Heart left ventricle (tissue), 16 donors: ENCODE measurements around the gene DACT2. TPM values are rescaled to one million over a fixed set of nuclear protein-coding genes. Genes with fewer than 3 reads are reported as not detected.

Source experiments
- ATAC-seq, 4 donors: fragments of 200-7000 bp; cut with Tn5 transposase; one replicate each; pipeline ENCODE4 v1.9.1; 2020 to 2022; ENCODE audit warnings: moderate library complexity in 4 of 4, mild to moderate bottlenecking in 3 of 4, moderate number of reproducible peaks in 1 of 4
- DNase-seq, 5 donors: peaks; one replicate each; pipeline ENCODE4 v3.0.0-alpha.2; 2020
- H3K27ac ChIP-seq, 12 donors: fragments of 200-600 bp; sonication (generic) in 4 of 12; one replicate each; pipeline versions ENCODE4 v1.5.0 to v1.8.0; 2016 to 2022; ENCODE audit warnings: mild to moderate bottlenecking in 2 of 12
- H3K27me3 ChIP-seq, 9 donors: fragments of 200-600 bp; sonication (generic) in 2 of 9; one replicate each; pipeline versions ENCODE4 v1.5.1 to v1.8.0; 2016 to 2022; ENCODE audit warnings: mild to moderate bottlenecking in 3 of 9
- H3K36me3 ChIP-seq, 9 donors: fragments of 200-600 bp; sonication (generic) in 2 of 9; one replicate each; pipeline versions ENCODE4 v1.5.0 to v1.8.0; 2018 to 2022; ENCODE audit warnings: mild to moderate bottlenecking in 2 of 9
- H3K4me1 ChIP-seq, 12 donors: fragments of 200-600 bp; sonication (generic) in 4 of 12; one replicate each; pipeline versions ENCODE4 v1.5.0 to v1.8.0; 2016 to 2022; ENCODE audit warnings: mild to moderate bottlenecking in 3 of 12
- H3K4me3 ChIP-seq, 12 donors: fragments of 200-600 bp; sonication (generic) in 4 of 12; one replicate each; pipeline versions ENCODE4 v1.5.0 to v1.8.0; 2017 to 2022; ENCODE audit warnings: mild to moderate bottlenecking in 9 of 12, moderate library complexity in 4 of 12
- H3K9me3 ChIP-seq, 12 donors: fragments of 200-600 bp; sonication (generic) in 4 of 12; one replicate each; pipeline versions ENCODE4 v1.5.0 to v1.8.0; 2016 to 2022; ENCODE audit warnings: mild to moderate bottlenecking in 1 of 12
- POLR2A ChIP-seq, 2 donors: fragments of 450-650 bp; IDR thresholded peaks; one replicate each; pipeline ENCODE4 v1.6.1; 2017; ENCODE audit warnings: antibody characterized with exemption in 2 of 2, mild to moderate bottlenecking in 2 of 2, moderate library complexity in 2 of 2
- WGBS, 4 donors: extraction: QIAGEN DNeasy Blood & Tissue Kit in 2 of 4; methylation state at CpG; one replicate each; pipeline versions ENCODE4 v1.1.5 to v1.1.7; 2013 to 2018; 5-methylcytosine and 5-hydroxymethylcytosine counted together
- intact Hi-C, 10 donors: fragments of 100-400 bp; cut with DNase I; formaldehyde crosslinking; loops; one replicate each; pipeline versions ENCODE4 v1.11.1 to v1.14.2; 2022
- polyA plus RNA-seq, 2 donors: library from polyadenylated mRNA; stranded (reverse); fragments of 200-250 nt; gene quantifications; one replicate each; pipeline ENCODE4 v1.2.3, GENCODE V29; 2013
- total RNA-seq, 9 donors: library from RNA; depleted of rRNA in 2 of 9; stranded (reverse); fragments of >200 nt in 2 of 9; fragmentation: NEBNext Ultra II Directional in 3 of 9; extraction: Animal tissue kit (Norgen Biotek cat#: 25700) in 3 of 9; gene quantifications; one replicate each; pipeline versions ENCODE4 v1.1.0 to v1.2.4, GENCODE V29; 2016 to 2023
- TF ChIP-seq, protein P1 (sequence below), 12 donors: fragments of 200-600 bp; sonication (generic) in 4 of 12; IDR thresholded peaks; one replicate each; pipeline versions ENCODE4 v1.5.0 to v1.8.0; 2018 to 2022; ENCODE audit warnings: antibody characterized with exemption in 12 of 12, mild to moderate bottlenecking in 5 of 12
- donor health status: ischemic (EF 13 %, LVEDD 7.1; RV severe dilation, severe dysfunction).
- donor health status: healthy with polysubstance abuse.
- donor health status: DM: no; HTN: yes; CAD: no.
- donor health status: DM: no; HTN: no; CAD: no.
- donor health status: ischemic (EF 25% LVEDD 6.9; RV normal size, moderate dysfunction).
- donor health status: ischemic (EF 25% LVEDD 5.7; RV mildly dilated, moderate dysfunction).
- donor health status: healthy.
- donor health status: DM: yes; HTN: yes; CAD: no.
- donor health status: ischemic (EF 35%, LVEDD 5.7; RV mildly dilated, moderate dysfunction).
- donor health status: nonischemic (EF 11% LVEDD 7.7; RV severe dilation, severe dysfunction).
- donor health status: DM: yes; HTN: yes; CAD: no.
- donor health status: PGD.
- donor health status: ischemic (EF 29% LVEDD 5.4; RV normal size, mild dysfunction).
- donor health status: nonischemic (EF 23%, LVEDD 6.1; RV moderate dilation, normal function).

DACT2 gene
- total and polyA plus RNA-seq, 11 donors, result 0.14 to 3.8 (median 0.30) TPM

DNA sequence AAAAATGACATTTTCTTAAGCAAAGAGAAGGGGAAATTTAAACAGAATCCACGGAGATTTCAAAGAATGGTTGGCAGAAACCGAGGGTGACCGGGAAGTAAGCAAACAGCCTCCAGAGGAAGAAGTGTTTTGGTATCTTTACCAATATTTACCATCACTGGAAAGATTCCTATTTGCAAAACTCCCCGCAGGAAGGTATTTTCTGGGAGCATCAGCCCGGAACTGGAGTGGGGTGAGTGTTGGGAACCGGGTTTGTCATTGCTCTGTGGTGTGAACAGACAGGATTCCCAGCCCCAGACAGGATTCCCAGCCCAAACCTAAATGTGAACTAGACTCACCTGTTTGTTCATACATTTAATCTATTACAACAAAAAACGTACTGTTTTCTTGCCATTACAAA, 19.2 kb upstream of the DACT2 start:
- no peaks in the 10 kb centered on the region for H3K4me1 ChIP-seq
- no peak for TF ChIP-seq POLR2A (IDR thresholded peaks at IDR 0.05)
- TF ChIP-seq, protein P1, sequence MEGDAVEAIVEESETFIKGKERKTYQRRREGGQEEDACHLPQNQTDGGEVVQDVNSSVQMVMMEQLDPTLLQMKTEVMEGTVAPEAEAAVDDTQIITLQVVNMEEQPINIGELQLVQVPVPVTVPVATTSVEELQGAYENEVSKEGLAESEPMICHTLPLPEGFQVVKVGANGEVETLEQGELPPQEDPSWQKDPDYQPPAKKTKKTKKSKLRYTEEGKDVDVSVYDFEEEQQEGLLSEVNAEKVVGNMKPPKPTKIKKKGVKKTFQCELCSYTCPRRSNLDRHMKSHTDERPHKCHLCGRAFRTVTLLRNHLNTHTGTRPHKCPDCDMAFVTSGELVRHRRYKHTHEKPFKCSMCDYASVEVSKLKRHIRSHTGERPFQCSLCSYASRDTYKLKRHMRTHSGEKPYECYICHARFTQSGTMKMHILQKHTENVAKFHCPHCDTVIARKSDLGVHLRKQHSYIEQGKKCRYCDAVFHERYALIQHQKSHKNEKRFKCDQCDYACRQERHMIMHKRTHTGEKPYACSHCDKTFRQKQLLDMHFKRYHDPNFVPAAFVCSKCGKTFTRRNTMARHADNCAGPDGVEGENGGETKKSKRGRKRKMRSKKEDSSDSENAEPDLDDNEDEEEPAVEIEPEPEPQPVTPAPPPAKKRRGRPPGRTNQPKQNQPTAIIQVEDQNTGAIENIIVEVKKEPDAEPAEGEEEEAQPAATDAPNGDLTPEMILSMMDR (IDR thresholded peaks at IDR 0.05), result no peak
- intact Hi-C loops, result no loop called here
- H3K27ac ChIP-seq, result no peak overlapping the region
- no peaks in the 10 kb centered on the region for H3K36me3 ChIP-seq
- WGBS, 4 donors, result 71 to 78% (median 75%) methylated on average over 7 of the region's 7 CpGs
- ATAC-seq (no peak), DNase-seq (no peak)
- no peaks in the 10 kb centered on the region for H3K9me3 ChIP-seq
- peaks cover 0 to 38% (median 0%) of the 10 kb centered on the region in 9 donors for H3K27me3 ChIP-seq
- no peak overlapping the region for H3K4me3 ChIP-seq

DNA sequence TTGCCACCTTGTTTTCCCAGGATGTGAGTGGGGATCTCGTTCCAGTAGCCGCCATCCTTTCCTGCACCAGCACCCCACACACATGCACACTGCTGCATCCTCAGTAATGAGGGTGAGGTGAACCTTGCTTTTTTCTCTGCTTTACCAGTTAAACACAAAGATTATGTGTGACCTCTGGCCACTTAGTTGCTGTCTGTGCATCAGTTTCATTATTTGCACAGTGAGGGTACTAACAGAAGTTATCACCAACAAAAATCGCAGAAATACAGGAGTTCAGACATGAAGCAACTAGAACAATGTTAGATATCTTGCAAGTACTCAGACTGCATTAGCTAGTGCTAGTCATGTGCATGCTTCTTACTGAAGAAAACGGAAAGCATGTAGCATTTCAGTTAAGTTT, 17.4 kb upstream of the DACT2 start:
- no peak overlapping the region for H3K4me3 ChIP-seq
- no peak for DNase-seq
- H3K27ac ChIP-seq, result no peak overlapping the region
- H3K27me3 ChIP-seq, result peaks cover 0 to 45% (median 0%) of the 10 kb centered on the region in 9 donors
- WGBS, 4 donors, result 59 to 79% (median 64%) methylated on average over 4 of the region's 4 CpGs
- no peaks in the 10 kb centered on the region for H3K9me3 ChIP-seq
- intact Hi-C loops, result no loop called here
- no peaks in the 10 kb centered on the region for H3K4me1 ChIP-seq
- no peaks in the 10 kb centered on the region for H3K36me3 ChIP-seq
- TF ChIP-seq, protein P1 (IDR thresholded peaks at IDR 0.05), result no peak
- TF ChIP-seq POLR2A (IDR thresholded peaks at IDR 0.05), result no peak
- no peak for ATAC-seq

DNA sequence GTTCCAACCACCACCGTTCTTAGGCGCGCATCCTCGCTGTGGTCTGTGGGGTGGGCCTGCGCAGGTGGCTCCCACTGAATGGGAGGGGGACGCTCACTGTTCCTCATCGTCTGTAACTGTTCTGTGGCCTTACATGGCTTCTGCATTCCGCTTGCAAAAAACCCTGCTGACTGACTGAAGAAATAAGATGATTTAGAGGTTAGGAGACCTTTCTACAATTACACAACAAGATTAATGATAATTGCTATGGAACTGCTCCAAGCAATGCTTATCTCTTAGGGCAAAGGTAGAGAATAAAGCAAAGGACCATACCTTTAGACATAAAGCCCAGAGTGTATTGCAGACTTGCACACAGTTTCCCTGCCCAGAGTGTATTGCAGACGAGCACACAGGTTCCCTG, 14.4 kb upstream of the DACT2 start:
- ATAC-seq, result no peak
- no peaks in the 10 kb centered on the region for H3K9me3 ChIP-seq
- no peaks in the 10 kb centered on the region for H3K4me1 ChIP-seq
- DNase-seq, result no peak
- intact Hi-C loops, result no loop called here
- H3K36me3 ChIP-seq, result no peaks in the 10 kb centered on the region
- TF ChIP-seq, protein P1 (IDR thresholded peaks at IDR 0.05), result no peak
- no peak for TF ChIP-seq POLR2A (IDR thresholded peaks at IDR 0.05)
- H3K4me3 ChIP-seq, result no peak overlapping the region
- H3K27ac ChIP-seq, result no peak overlapping the region
- WGBS, 4 donors, result 87 to 92% (median 90%) methylated on average over 9 of the region's 9 CpGs
- peaks cover 0 to 53% (median 0%) of the 10 kb centered on the region in 9 donors for H3K27me3 ChIP-seq

DNA sequence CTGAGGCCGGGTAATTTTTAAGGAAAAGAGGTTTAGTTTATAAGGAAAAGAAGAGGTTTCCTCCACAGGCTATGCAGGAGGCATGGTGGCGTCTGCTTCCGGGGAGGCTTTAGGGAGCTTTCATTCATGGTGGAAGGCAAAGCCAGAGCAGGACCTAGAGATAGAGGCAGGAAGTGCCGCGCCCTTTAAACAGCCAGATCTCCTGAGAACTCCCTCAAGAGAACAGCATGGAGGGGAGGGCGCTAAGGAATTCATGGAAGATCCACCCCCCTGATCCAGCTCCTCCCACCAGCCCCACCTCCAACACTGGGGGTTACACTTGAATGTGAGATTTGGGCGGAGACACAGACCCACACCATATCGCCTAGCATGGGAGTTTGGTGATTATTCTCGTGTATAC, 13.9 kb upstream of the DACT2 start:
- Histone ChIP-seq H3K9me3 (no peaks in the 10 kb centered on the region), H3K36me3 (no peaks in the 10 kb centered on the region), H3K4me1 (no peaks in the 10 kb centered on the region), H3K27me3 (peaks cover 0 to 57% (median 0%) of the 10 kb centered on the region in 9 donors), H3K4me3 (no peak overlapping the region), H3K27ac (no peak overlapping the region)
- intact Hi-C loops, result no loop called here
- no peak for TF ChIP-seq POLR2A (IDR thresholded peaks at IDR 0.05)
- TF ChIP-seq, protein P1 (IDR thresholded peaks at IDR 0.05), result no peak
- ATAC-seq (no peak), DNase-seq (no peak)
- 61 to 71% (median 64%) methylated on average over 9 of the region's 9 CpGs for WGBS, 4 donors
